Body of pancreas (tissue), 4 donors: ENCODE data around the gene EPM2A.

Experiments
- CTCF ChIP-seq, 7 experiments: fragments of 450-650 bp in 4 of 7; fragments of 200-600 bp in 3 of 7; sonication (generic) in 3 of 7; IDR thresholded peaks; one replicate each; pipeline ENCODE4 v1.5.1; 2016 to 2019; ENCODE audit warnings: antibody characterized with exemption in 7 of 7
- POLR2A ChIP-seq, 3 donors: fragments of 450-650 bp; IDR thresholded peaks; one replicate each; pipeline ENCODE4 v1.6.1; 2016; ENCODE audit warnings: antibody characterized with exemption in 3 of 3, mild to moderate bottlenecking in 2 of 3

- TF ChIP-seq CTCF (IDR thresholded peaks at IDR 0.05) (no peak), POLR2A (IDR thresholded peaks at IDR 0.05) (no peak)
Observed at GRCh38 chr6:145733207-145733606, 2.1 kb downstream of the EPM2A start.
